RCC 7860 (cell line): ENCODE results near the gene KREMEN2.

Experiments
- DNase-seq: peaks from one replicate; pipeline ENCODE4 v3.0.0-alpha.2; 2015; ENCODE audit warnings: low spot score
- FAIRE-seq: peaks from 2 replicates; lab custom pipeline; 2012; peaks lifted over from hg19 to GRCh38; lab: Jason Lieb, UNC

Gene KREMEN2

DNA sequence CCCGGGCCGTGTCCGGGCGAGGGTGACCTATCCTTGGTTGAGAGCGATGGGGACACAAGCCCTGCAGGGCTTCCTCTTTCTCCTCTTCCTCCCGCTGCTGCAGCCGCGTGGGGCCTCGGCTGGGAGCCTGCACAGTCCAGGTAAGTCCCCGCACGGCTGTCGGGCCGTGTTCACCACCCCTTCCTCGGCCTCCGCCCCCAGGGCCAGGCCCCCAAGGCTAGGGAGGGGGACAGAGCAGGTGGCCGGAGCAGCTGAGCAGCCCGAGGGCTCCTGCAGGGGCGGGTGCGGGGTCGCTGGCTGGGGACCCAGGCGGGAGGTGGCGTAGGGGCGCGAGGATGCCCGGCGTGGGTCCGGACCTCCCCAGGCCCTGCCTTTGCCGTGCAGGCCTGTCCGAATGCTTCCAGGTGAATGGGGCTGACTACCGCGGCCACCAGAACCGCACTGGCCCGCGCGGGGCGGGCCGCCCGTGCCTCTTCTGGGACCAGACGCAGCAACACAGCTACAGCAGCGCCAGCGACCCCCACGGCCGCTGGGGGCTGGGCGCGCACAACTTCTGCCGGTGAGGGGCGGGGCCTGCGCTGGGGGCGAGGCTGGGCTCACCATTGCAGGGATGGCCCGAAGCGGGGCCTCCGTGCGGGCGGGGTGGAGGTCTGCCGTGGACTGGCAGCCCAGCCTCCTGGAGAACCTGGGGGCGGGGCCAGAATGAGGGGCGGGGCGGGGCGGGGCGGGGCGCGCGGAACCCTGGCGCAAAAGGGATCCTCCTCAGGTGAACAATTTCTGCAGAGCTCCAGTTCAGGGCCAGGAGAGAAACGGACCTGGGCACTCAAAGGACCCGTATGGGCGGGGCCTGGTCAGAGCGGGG is 631 bp downstream of the KREMEN2 start:
- peak; percentile 36 for DNase-seq

DNA sequence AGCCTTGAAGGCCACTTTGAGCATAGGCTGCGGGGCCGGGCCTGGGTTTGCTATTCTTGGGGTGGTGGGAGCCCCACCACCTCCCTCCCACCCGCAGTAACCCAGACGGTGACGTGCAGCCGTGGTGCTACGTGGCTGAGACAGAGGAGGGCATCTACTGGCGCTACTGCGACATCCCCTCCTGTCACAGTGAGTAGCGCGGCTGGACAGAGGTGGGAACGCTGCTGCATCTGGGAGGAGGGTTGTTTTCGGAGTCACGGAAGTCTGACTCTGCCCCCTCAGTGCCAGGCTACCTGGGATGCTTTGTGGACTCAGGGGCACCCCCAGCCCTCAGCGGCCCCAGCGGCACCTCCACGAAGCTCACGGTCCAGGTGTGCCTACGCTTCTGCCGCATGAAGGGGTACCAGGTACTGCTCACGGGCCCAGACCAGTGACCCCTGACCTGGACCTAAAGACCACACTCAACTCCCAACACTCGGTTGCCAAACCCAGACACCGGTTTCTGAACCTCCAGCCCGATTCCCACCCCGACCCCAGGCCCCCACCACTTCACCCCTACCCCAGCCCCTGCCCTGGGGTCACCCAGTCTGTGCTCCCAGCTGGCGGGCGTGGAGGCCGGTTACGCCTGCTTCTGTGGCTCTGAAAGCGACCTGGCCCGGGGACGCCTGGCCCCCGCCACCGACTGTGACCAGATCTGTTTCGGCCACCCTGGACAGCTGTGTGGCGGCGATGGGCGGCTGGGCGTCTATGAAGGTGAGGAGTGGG is 2.1 kb downstream of the KREMEN2 start:
- FAIRE-seq (no peak), DNase-seq (no peak)

More for the DNA sequence above, 631 bp downstream of the KREMEN2 start:
- FAIRE-seq: no peak

DNA sequence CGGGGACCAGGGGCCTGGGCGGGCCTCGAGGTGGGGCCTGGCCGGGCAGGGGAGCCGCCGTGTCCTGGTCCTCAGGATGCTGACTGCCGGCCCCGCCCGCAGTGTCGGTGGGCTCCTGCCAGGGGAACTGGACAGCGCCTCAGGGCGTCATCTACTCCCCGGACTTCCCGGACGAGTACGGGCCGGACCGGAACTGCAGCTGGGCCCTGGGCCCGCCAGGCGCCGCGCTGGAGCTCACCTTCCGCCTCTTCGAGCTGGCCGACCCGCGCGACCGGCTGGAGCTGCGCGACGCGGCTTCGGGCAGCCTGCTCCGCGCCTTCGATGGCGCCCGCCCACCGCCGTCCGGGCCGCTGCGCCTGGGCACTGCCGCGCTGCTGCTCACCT is 2.7 kb downstream of the KREMEN2 start:
- DNase-seq (no peak), FAIRE-seq (no peak)

DNA sequence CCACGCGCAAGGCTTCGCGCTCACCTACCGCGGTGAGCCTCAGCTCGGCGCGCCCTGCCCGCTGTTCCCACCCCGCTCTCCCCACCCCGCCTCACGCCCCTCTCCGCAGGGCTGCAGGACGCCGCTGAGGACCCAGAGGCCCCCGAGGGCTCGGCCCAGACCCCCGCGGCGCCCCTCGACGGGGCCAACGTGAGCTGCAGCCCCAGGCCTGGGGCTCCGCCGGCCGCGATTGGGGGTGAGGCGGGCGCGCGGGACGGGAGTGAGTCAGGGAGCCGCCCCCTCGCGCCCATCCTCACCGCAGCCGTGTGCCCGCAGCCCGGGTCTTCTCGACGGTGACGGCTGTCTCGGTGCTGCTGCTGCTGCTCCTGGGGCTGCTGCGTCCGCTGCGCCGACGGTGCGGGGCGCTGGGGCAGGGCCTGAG is 3.1 kb downstream of the KREMEN2 start:
- no peak for FAIRE-seq
- DNase-seq: no peak

DNA sequence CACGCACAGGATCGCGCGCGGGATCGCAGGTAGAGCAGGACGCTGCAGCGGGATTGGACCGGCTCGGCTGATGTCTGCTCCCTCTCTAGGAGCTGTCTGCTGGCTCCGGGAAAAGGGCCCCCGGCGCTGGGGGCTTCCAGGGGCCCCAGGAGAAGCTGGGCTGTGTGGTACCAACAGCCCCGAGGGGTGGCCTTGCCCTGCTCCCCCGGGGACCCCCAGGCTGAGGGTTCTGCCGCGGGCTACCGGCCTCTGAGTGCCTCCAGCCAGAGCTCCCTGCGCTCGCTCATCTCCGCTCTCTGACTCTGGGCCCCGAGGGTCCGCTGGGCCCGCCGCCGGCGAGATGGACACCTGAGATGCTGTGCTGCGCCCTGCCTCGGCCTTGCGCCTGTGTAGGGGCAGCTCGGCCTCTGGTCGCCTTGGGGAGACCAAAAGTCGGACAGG is 3.7 kb downstream of the KREMEN2 start:
- FAIRE-seq: no peak
- no peak for DNase-seq

DNA sequence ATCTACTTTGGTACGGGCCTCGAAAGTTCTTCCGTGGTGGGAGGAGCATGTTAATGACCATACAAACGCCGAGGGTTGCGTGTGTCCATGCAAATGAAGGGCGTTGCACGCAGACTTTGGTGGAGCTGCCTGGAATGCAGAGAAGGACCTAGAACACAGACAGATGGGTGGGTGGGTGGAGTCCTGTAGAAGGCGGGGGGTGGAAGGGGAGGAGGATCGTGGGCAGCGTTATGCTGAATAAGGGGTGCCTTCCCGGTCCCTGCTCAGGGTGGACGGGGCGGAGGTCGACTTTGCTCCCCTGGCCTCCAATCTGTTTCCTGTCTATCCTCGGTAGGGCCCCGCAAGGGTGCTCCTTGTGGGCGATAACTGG is 4.3 kb downstream of the KREMEN2 start:
- DNase-seq: no peak
- FAIRE-seq: no peak

DNA sequence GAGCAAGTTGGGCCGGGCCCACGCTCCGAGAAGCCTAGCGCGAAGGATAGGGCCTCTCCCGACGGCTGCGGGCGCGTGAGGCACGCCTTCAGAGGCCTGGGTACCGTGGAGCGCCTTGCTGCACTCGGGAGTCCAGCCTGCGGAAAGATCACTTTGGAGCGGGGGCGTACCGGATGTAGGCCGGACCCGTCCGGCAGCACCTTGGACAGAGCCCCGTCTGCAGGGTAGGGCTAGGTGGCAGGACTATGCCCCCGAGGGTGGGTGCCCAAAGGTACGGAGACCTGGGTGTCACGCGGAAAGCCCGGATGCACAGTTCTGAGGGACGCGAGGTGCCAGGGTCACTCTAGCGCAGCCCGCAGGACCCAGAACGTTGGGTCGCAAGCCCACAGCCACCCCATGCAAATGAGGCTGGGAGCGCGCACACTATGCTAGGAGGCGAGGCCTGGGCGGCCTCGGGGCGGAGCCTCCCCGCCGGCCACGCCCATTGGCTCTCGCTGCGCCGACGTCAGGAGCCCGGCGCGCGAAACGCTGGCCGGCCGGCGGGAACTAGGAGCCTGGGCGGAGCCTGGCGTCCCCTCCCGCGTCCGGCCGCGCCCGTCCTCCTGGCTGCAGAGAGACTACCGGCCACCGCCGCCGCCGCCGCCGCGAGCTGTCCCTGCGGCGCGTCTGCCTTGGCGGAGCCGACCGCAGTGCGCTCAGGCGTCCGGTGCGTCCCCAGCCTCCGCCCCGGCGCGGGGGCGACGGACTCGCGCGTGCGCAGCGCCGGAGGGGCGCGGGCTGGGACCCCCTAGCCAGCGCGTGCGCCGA is 4.9 kb downstream of the KREMEN2 start, which contains the start of gene PAQR4:
PAQR4 (plus strand) TSS at position 611 of the 807 bp plus-strand sequence. CDS start 327 bp downstream, outside the sequence.
- FAIRE-seq (no peak), DNase-seq (peak; percentile 81)

DNA sequence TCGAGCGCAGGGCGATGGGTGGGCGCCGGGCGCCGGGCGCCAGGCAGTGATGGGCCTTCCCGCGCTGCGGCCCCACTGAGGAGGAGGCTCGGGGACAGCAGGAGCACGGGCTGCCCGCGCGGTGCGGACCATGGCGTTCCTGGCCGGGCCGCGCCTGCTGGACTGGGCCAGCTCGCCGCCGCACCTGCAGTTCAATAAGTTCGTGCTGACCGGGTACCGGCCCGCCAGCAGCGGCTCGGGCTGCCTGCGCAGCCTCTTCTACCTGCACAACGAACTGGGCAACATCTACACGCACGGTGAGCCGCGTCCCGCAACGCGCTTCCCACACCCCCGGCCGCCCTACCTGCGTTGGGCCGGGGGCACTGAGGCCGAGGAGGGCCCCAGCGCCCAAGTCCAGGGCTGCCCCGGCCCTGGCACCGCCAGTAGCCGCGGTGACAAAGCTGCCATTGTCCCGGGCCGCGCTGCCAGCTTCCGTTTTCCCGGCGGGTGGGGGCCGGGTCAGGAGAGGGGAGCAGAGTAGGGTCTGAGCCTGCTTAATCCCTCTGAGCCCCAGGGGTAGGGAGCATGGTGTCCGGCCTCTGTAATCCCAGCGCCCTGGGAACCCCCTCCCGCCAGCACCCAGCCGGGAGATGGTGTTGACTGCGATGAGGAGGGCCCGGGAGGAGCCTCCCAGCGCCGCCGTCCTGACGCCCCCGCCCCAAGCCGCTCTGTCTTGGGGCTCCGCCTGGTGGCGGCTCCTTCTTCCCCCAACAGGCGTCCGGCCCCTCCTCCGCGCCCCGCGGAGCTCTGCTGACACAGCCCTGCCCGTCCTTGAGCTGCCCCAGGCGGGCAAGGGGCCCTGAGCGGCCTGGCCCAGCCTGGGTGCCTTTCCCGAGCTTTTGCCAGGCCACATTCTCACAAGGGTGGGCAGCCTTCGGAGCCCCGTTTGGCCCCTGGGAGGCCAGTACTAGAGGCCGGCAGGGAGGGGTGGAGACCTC is 5.8 kb downstream of the KREMEN2 start:
- no peak for FAIRE-seq

DNA sequence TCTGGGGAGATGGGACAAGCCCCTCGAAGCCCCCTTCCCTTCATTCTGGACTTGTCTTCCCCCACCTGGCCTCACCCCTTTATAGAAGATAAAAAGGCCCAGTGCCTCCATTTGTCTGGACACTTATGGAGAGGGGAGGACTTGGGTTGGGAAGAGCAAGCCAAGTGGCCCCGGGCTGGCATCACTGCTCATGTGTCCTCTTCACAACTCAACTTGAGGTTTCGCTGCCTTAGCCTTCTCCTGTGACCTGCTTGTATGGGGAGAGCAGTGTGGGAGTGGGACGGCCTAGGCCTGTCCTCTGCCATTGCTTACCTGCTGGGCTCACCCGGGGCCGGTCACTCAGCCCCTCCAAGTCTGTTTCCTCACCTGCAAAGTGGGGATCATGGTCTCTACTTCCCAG is 6.5 kb downstream of the KREMEN2 start:
- no peak for DNase-seq
- no peak for FAIRE-seq

More for the DNA sequence above, 5.8 kb downstream of the KREMEN2 start:
- DNase-seq: peak; percentile 56

DNA sequence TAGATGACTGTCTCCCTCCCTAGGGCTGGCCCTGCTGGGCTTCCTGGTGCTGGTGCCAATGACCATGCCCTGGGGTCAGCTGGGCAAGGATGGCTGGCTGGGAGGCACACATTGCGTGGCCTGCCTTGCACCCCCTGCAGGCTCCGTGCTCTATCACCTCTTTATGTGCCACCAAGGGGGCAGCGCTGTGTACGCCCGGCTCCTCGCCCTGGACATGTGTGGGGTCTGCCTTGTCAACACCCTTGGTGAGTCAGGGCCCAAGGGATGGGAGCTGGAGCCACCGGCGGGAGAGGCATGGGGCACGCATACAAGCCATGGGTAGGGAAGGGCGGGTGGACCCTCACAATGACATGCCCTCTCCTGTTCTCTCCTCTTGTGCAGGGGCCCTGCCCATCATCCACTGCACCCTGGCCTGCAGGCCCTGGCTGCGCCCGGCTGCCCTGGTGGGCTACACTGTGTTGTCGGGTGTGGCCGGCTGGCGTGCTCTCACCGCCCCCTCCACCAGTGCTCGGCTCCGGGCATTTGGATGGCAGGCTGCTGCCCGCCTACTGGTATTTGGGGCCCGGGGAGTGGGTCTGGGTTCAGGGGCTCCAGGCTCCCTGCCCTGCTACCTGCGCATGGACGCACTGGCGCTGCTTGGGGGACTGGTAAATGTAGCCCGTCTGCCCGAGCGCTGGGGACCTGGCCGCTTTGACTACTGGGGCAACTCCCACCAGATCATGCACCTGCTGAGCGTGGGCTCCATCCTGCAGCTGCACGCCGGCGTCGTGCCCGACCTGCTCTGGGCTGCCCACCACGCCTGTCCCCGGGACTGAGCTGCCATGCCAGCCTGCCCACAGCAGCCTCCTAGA is 7.3 kb downstream of the KREMEN2 start:
- no peak for DNase-seq
- no peak for FAIRE-seq

DNA sequence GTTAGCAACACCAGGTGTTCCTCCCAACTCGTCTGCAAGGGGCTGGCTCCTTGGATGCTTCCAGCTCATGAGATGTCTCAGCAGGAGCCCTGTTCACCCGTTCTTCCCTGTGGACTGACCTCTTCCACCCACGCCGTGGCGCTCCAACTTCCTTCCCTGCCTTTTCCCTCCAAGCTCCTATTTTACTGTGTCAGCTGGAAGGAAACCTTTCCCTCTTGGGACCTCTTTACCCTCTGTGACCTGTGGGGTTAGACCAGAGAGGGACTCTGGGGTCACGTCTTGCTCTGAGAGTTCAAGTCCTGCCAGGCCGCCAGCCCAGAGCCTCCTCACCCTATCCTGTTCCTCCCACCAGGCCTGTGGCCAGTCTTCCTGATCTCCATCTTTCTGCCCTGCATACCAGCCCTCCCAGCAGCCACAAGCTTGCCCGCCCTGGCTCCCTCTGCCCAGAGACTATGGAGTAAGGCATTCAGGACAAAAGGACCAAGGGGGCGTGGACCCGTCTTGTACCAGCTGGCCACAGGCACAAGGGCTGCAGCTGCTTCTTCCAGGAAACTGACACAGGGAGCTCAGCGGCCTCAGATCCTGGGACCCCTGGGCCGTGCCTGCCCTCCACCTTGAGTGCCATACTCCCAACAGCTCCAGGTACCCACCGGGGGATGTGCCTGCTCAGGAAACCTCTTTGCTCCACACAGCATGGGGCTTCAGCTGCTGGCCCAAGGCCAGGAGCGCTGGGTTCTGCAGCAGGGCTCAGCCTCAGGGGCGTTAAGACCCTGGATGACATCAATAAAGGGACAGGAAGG is 8.1 kb downstream of the KREMEN2 start:
- DNase-seq (no peak), FAIRE-seq (no peak)

DNA sequence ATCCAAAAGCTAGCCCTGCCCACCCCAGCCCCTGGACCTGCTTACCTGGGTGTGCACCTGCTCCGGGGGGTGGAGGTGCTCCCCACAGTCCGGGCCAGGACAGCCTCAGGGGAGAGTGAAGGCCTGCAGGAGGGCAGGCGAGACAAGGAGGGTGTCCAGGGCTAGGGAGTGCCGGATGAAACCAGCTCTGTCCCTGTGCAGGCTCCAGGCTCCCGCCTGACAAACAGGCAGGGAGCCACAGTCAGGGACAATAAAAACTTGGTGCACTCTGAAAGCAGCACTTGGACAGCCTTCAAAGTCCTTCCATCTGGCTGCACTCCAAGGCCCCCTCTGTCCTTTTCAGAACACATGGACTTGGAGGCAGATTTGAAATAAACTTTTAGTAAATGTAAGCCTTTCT is 9.0 kb downstream of the KREMEN2 start:
- DNase-seq (no peak), FAIRE-seq (no peak)

DNA sequence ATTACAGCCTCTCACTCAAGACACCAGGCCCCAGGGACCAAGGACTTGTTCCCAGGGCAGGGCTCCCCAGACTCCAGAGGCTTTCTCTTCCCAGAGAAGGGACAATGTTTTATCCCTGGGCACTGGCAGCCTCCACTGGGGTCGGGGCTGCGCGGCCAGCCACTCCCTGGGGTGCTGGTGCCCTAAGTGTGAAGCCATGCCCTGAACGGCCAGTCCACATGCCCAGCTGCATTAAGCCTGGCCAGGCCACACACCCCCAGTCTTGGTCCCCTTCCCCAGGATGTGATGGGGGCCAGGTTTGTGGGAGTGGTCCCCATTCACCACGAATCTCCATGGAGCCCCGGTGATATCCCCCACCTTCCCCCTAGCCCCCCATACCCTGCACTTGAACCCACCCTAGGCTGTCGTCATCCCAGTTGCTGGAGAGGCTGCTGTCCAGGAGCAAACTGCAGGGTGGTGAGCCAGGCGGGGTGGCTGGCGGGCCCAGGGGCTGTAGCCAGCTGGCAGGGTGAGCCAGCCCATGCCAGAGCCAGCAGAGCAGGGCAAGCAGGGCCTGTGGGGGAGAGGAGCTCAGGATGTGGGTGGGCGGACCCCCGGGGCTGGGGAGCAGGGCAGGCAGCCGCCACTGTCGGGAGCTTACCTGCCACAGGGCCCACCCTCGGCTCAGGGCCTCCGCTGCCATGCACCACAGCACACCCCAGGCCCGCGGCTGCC is 9.7 kb downstream of the KREMEN2 start:
- FAIRE-seq: no peak
- DNase-seq: no peak

DNA sequence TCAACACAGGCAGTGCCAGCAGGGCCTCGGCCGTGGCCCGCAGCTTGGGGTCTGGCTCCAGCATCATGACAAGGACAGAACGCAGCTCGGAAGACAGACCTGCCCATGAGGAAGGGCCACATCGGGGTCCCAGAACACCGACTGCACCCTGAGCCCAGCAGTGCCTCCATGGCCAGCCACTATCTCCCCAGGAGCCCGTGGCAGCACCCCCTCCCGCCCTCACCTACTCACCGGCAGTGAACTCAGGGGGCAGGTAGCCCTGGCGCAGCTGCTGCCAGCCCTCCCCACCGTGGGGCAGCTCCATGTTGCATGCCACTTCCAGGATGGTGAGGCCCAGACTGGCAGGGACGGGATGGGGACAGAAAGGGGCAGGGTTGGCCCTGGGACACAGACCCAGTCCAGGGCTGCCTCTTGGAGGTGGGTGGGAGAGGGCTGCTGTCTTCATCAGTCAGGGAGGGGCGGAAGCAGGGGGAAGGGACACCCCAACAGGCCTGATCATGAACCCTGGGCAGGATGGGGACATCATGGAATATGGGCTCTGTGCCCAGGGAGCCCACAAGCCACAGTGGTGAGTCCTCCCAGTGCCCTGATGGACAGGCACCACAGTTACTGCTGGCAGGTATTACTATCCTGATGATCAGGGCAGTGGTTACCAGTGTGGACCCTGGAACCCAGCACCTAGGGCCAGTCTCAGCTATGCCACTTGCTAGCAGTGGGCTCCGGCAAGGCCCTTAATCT is 10.4 kb downstream of the KREMEN2 start:
- no peak for DNase-seq
- no peak for FAIRE-seq

DNA sequence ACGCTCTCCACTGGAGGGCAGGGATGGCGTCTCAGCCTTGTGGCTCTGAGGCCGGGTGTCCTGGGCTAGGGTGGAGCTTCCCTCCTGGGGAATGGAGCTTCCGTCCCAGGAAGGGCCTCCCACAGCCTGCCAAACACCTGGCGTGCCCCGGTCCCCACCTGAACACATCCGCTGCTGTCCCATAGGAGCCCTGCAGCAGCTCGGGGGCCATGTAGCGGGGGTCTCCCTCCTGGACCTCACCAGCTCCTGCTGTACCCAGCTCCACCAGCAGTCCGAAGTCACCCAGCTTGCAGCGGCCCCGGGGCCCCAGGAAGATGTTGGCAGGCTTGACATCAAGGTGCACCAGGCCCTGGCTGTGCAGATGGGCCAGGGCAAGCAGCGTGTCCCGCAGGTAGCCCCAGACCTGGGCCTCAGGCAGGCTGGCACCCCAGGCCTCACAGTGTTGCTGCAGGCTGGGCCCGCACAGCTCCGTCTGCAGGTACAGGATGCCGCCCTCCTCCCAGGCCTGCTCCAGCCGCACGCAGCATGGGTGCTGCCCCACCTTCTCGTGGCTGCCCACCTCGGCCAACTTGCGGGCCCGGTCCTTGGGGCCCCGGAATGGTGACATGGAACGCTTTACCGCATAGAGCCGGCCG is 11.2 kb downstream of the KREMEN2 start:
- DNase-seq (no peak), FAIRE-seq (no peak)

DNA sequence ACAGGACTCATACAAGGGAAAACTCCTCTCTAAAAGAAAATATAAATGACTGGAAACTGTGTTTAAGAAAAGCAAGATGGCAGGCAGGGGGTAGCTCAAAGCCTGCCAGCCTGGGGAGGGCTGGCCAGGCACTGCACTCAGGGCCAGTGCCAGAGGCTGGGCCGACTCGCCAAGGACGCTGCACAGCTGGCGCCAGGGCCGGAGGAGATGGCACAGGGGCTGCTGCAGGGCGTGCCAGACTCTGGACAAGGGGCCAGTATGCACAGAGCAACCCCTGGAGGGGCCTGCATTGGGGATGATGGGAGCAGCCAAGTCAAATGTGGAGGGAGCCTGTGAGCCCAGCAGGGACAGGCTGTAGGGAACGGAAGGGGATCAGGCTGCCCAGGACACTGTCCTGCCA is 12.1 kb downstream of the KREMEN2 start:
- FAIRE-seq (no peak), DNase-seq (no peak)
